H9 (cell line): ENCODE results near the gene SYDE2. TPM values are rescaled to one million over a fixed set of nuclear protein-coding genes. Genes with fewer than 3 reads are reported as not detected.

ENCODE experiments used
- DNase-seq: peaks from one replicate; pipeline ENCODE4 v3.0.0-alpha.2; 2017
- H2AFZ ChIP-seq: one replicate; pipeline ENCODE4 v1.6.1; 2013; ENCODE audit warnings: mild to moderate bottlenecking, low read length, control low read depth, moderate library complexity
- H2AK5ac ChIP-seq: 2 replicates; pipeline ENCODE4 v1.6.1; 2013; ENCODE audit warnings: low read length, control low read depth, mixed read lengths; ENCODE audit not compliant: insufficient read length
- H2BK120ac ChIP-seq: one replicate; pipeline ENCODE4 v1.6.1; 2013; ENCODE audit warnings: low read depth, mild to moderate bottlenecking, low read length, control low read depth, inconsistent platforms; ENCODE audit not compliant: poor library complexity, severe bottlenecking
- H2BK12ac ChIP-seq: 2 replicates; pipeline ENCODE4 v1.6.1; 2013; ENCODE audit warnings: low read length, control low read depth, mixed read lengths, low read depth; ENCODE audit not compliant: insufficient read length
- H2BK15ac ChIP-seq: 2 replicates; pipeline ENCODE4 v1.6.1; 2013; ENCODE audit warnings: low read depth, low read length, control low read depth
- H2BK20ac ChIP-seq: one replicate; pipeline ENCODE4 v1.6.1; 2013; ENCODE audit warnings: low read depth, mild to moderate bottlenecking, low read length, control low read depth, inconsistent platforms; ENCODE audit not compliant: poor library complexity, severe bottlenecking
- H2BK5ac ChIP-seq: 2 replicates; pipeline ENCODE4 v1.6.1; 2013; ENCODE audit warnings: low read length, control low read depth, mixed read lengths; ENCODE audit not compliant: insufficient read length
- H3K14ac ChIP-seq: 2 replicates; pipeline ENCODE4 v1.6.1; 2013; ENCODE audit warnings: low read length, control low read depth; ENCODE audit not compliant: insufficient read depth
- H3K18ac ChIP-seq: 2 replicates; pipeline ENCODE4 v1.6.1; 2013; ENCODE audit warnings: low read depth, mild to moderate bottlenecking, mixed read lengths, low read length, control low read depth; ENCODE audit not compliant: insufficient read length
- H3K23ac ChIP-seq: 2 replicates; pipeline ENCODE4 v1.6.1; 2013; ENCODE audit warnings: low read length, control low read depth, mixed read lengths, low read depth; ENCODE audit not compliant: insufficient read length
- H3K23me2 ChIP-seq: 2 replicates; pipeline ENCODE4 v1.6.1; 2013; ENCODE audit warnings: low read depth, mild to moderate bottlenecking, mixed read lengths, low read length, control low read depth; ENCODE audit not compliant: insufficient read length, poor library complexity, severe bottlenecking
- H3K27ac ChIP-seq: 2 replicates; pipeline ENCODE4 v1.5.1; 2013; ENCODE audit warnings: low read length, control low read depth, mixed read lengths, low read depth; ENCODE audit not compliant: insufficient read length
- H3K27me3 ChIP-seq: 2 replicates; pipeline ENCODE4 v1.6.1; 2013; ENCODE audit warnings: low read length, control low read depth, inconsistent platforms; ENCODE audit not compliant: insufficient read depth
- H3K4ac ChIP-seq: 2 replicates; pipeline ENCODE4 v1.6.1; 2013; ENCODE audit warnings: low read depth, mild to moderate bottlenecking, control low read depth, inconsistent platforms, low read length, moderate library complexity
- H3K4me1 ChIP-seq: 2 replicates; pipeline ENCODE4 v1.6.1; 2013; ENCODE audit warnings: low read length, control low read depth, inconsistent platforms; ENCODE audit not compliant: insufficient read depth
- H3K4me2 ChIP-seq: 2 replicates; pipeline ENCODE4 v1.6.1; 2013; ENCODE audit warnings: low read length, control low read depth, mixed read lengths; ENCODE audit not compliant: insufficient read length, insufficient read depth
- H3K56ac ChIP-seq: 2 replicates; pipeline ENCODE4 v1.6.1; 2013; ENCODE audit warnings: low read depth, mild to moderate bottlenecking, mixed read lengths, low read length, control low read depth; ENCODE audit not compliant: insufficient read length
- H3K79me1 ChIP-seq: 2 replicates; pipeline ENCODE4 v1.6.1; 2013; ENCODE audit warnings: low read depth, mild to moderate bottlenecking, moderate library complexity, low read length, control low read depth, inconsistent platforms; ENCODE audit not compliant: insufficient read depth, poor library complexity, severe bottlenecking
- H3K79me2 ChIP-seq: 2 replicates; pipeline ENCODE4 v1.6.1; 2013; ENCODE audit warnings: low read length, control low read depth, inconsistent platforms; ENCODE audit not compliant: insufficient read depth
- H3K9ac ChIP-seq: 2 replicates; pipeline ENCODE4 v1.6.1; 2013; ENCODE audit warnings: low read length, control low read depth, mixed read lengths; ENCODE audit not compliant: insufficient read length; ENCODE audit errors: extremely low read depth
- H3K9me3 ChIP-seq: one replicate; pipeline ENCODE4 v1.6.1; 2013; ENCODE audit warnings: low read depth, low read length, inconsistent platforms; ENCODE audit not compliant: control insufficient read depth
- H3T11ph ChIP-seq: one replicate; pipeline ENCODE4 v1.6.1; 2013; ENCODE audit warnings: mild to moderate bottlenecking, low read length, control low read depth, inconsistent platforms
- H4K20me1 ChIP-seq: one replicate; pipeline ENCODE4 v1.6.1; 2013; ENCODE audit not compliant: control insufficient read depth, insufficient read length, insufficient read depth
- H4K5ac ChIP-seq: 2 replicates; pipeline ENCODE4 v1.6.1; 2013; ENCODE audit warnings: low read depth, mild to moderate bottlenecking, mixed read lengths, low read length, control low read depth; ENCODE audit not compliant: insufficient read length
- H4K8ac ChIP-seq: replicated peaks from 2 replicates; pipeline ENCODE4 v1.6.1; 2013; ENCODE audit warnings: low read length, control low read depth, mixed read lengths, low read depth; ENCODE audit not compliant: insufficient read length
- H4K91ac ChIP-seq: 2 replicates; pipeline ENCODE4 v1.6.1; 2013; ENCODE audit warnings: low read depth, mild to moderate bottlenecking, moderate library complexity, mixed read lengths, low read length, control low read depth; ENCODE audit not compliant: insufficient read length
- H3K27ac Mint-ChIP-seq, 3 experiments: 2 replicates in 2 of 3; 3 replicates in 1 of 3; pipeline ENCODE4 v1.8.0; 2020 to 2021; ENCODE audit warnings: mixed read lengths in 3 of 3, mild to moderate bottlenecking in 1 of 3, moderate library complexity in 1 of 3
- H3K27me3 Mint-ChIP-seq: 2 replicates; pipeline ENCODE4 v1.8.0; 2021; ENCODE audit warnings: low read depth, mild to moderate bottlenecking, moderate library complexity, mixed read lengths
- H3K36me3 Mint-ChIP-seq, 3 experiments: 2 replicates in 2 of 3; 3 replicates in 1 of 3; pipeline ENCODE4 v1.8.0; 2020 to 2021; ENCODE audit warnings: low read depth in 3 of 3, mixed read lengths in 3 of 3; ENCODE audit not compliant: insufficient read depth in 1 of 3
- H3K4me1 Mint-ChIP-seq, 2 experiments: 2 replicates each; pipeline ENCODE4 v1.8.0; 2020; ENCODE audit warnings: mixed read lengths in 2 of 2
- H3K4me3 Mint-ChIP-seq, 2 experiments: 2 replicates in 1 of 2; 3 replicates in 1 of 2; pipeline ENCODE4 v1.8.0; 2020 to 2021; ENCODE audit warnings: mild to moderate bottlenecking in 2 of 2, mixed read lengths in 2 of 2, moderate library complexity in 1 of 2
- H3K9me3 Mint-ChIP-seq, 2 experiments: 2 replicates in 1 of 2; 3 replicates in 1 of 2; pipeline ENCODE4 v1.8.0; 2020; ENCODE audit warnings: mild to moderate bottlenecking in 2 of 2, mixed read lengths in 2 of 2, moderate library complexity in 1 of 2
- CTCF ChIP-seq: fragments of 200-600 bp; sonication (generic); conservative IDR thresholded peaks from 3 replicates; pipeline ENCODE4 v1.8.0; 2021; ENCODE audit warnings: antibody characterized with exemption, mild to moderate bottlenecking
- WGBS: extraction: QIAGEN DNeasy Blood & Tissue Kit; methylation state at CpG from one replicate; pipeline ENCODE4 v1.1.7; 2013; ENCODE audit warnings: missing lambda C conversion rate, low lambda C conversion rate, mixed read lengths; ENCODE audit not compliant: insufficient read length; ENCODE audit errors: extremely low coverage; 5-methylcytosine and 5-hydroxymethylcytosine counted together
- total RNA-seq: library from RNA; stranded (reverse); gene quantifications from 2 replicates; pipeline ENCODE4 v1.2.1, GENCODE V29; 2021

The SYDE2 gene
- total RNA-seq, 1 experiment from 2014 or later = 12.4 TPM

GRCh38 chr1:85179522-85179921, 21.3 kb downstream of the SYDE2 start:
- H2AFZ ChIP-seq = no peak overlapping the region
- H3K56ac ChIP-seq = no peak overlapping the region
- H3T11ph ChIP-seq = no peak overlapping the region
- no peaks in the 10 kb centered on the region for H3K79me1 ChIP-seq
- no peaks in the 10 kb centered on the region for H3K23me2 ChIP-seq
- no CpG with 5 or more reads among the region's 2 CpGs for WGBS
- Mint-ChIP-seq H3K27me3 (no peaks in the 10 kb centered on the region), H3K36me3 (peaks cover 4 to 17% (median 14%) of the 10 kb centered on the region in 3 experiments), H3K4me1 (no peaks in the 10 kb centered on the region), H3K4me3 (no peak overlapping the region), H3K9me3 (no peaks in the 10 kb centered on the region), H3K27ac (no peak overlapping the region)
- no peak overlapping the region for H3K4me2 ChIP-seq
- no peaks in the 10 kb centered on the region for H3K79me2 ChIP-seq
- H3K4me1 ChIP-seq = no peaks in the 10 kb centered on the region
- no peak overlapping the region for H3K14ac ChIP-seq
- no peak overlapping the region for H3K9ac ChIP-seq
- no peak overlapping the region for H2BK20ac ChIP-seq
- H3K27me3 ChIP-seq = no peaks in the 10 kb centered on the region
- H2BK12ac ChIP-seq = no peak overlapping the region
- no peak overlapping the region for H2BK15ac ChIP-seq
- H4K5ac ChIP-seq = no peak overlapping the region
- DNase-seq = no peak
- H3K18ac ChIP-seq = no peak overlapping the region
- no peak overlapping the region for H3K23ac ChIP-seq
- TF ChIP-seq CTCF = no peak
- no peak overlapping the region for H4K8ac ChIP-seq
- no peak overlapping the region for H4K91ac ChIP-seq
- H3K4ac ChIP-seq = no peak overlapping the region
- no peak overlapping the region for H2BK5ac ChIP-seq
- H3K9me3 ChIP-seq = no peaks in the 10 kb centered on the region
- no peak overlapping the region for H2AK5ac ChIP-seq
- H2BK120ac ChIP-seq = no peak overlapping the region
- H4K20me1 ChIP-seq = no peaks in the 10 kb centered on the region
- no peak overlapping the region for H3K27ac ChIP-seq
